Activated CD4-positive, alpha-beta T cell treated with anti-CD3 and anti-CD28 coated beads, Interleukin-2, amount 10 ng/mL, durations not matched to agents 24 days and 14 days (primary cell): Measurements from ENCODE around the gene GNPDA2. TPM values are rescaled to one million over a fixed set of nuclear protein-coding genes. Genes with fewer than 3 reads are reported as not detected.
"Not testable (repeated sequence)": the region's sequence is repeated elsewhere in the genome, so short reads cannot be mapped to it uniquely, and the experiment has no call there.

Source experiments
- DNase-seq: peaks from one replicate; pipeline ENCODE4 v3.0.0; 2022
- H3K27ac Mint-ChIP-seq: one replicate; pipeline ENCODE4 v1.8.0; 2022; ENCODE audit warnings: mild to moderate bottlenecking, mixed read lengths
- H3K27me3 Mint-ChIP-seq: one replicate; pipeline ENCODE4 v1.8.0; 2022; ENCODE audit warnings: mixed read lengths
- H3K36me3 Mint-ChIP-seq: one replicate; pipeline ENCODE4 v1.8.0; 2022; ENCODE audit warnings: low read depth, mild to moderate bottlenecking, mixed read lengths
- H3K4me1 Mint-ChIP-seq: one replicate; pipeline ENCODE4 v1.8.0; 2021; ENCODE audit warnings: mixed read lengths
- H3K4me3 Mint-ChIP-seq: one replicate; pipeline ENCODE4 v1.8.0; 2022; ENCODE audit warnings: mild to moderate bottlenecking, moderate library complexity, mixed read lengths
- H3K9me3 Mint-ChIP-seq: one replicate; pipeline ENCODE4 v1.8.0; 2021; ENCODE audit warnings: mixed read lengths
- intact Hi-C: fragments of 100-400 bp; cut with micrococcal nuclease; formaldehyde crosslinking; loops from one replicate; pipeline ENCODE4 v1.15.1; 2023
- total RNA-seq: library from RNA; stranded (reverse); gene quantifications from 2 replicates; pipeline ENCODE4 v1.2.3, GENCODE V29; 2022

GNPDA2 gene
- 18.8 and 18.9 TPM in 2 replicates for total RNA-seq

DNA sequence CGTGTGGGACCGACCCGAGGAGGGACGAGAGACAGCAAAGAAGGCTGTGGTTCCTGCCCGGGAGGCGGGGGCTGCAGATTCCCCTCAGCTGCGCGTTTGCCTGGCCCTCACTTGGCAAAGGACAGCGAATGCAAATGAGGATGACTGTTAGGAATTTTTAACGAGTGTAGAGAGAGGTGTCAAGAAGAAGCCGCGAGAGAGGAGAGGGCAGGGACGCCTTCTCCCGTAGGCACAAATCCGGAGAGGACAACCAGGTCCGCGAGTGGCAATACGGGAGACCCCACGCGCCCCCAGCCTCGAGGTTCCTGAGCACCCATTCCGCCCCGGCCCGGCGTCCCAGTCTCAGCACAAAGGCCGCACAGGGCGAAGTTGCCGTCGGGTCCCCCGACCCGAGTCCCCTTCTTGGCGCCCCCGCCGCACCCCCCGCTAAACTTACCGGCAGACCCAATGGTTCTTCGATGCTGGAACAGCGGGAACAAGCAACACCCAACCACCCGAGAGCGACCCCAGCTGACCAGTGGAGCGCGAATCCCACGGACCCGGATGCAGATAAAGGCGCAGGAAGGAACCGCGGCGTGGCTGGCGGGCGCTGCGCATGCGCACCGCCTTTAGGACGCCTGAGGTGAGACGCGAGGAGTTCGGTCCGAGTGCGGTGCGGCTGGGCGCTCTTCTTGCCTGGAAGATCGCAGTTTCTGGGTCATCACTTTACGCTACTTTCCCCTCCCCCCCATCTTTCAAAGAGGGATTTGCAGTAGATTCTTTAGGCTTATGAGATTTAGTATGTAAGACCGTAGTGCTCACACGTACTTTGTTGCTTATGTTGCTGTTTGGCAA is at the start of gene GNPDA2:
Gene GNPDA2, minus strand, starts transcription at position 519 of the 834 bp plus-strand sequence. CDS start 4,349 bp downstream, outside the sequence.
- DNase-seq: peak; percentile 94
- Mint-ChIP-seq H3K4me1 (peaks cover 24% of the 10 kb centered on the region), H3K36me3 (peaks cover 3% of the 10 kb centered on the region), H3K27me3 (peaks cover 5% of the 10 kb centered on the region), H3K4me3 (peak within 1 kb of the TSS; percentile 85), H3K27ac (peak within 1 kb of the TSS; percentile 91), H3K9me3 (no peaks in the 10 kb centered on the region)
- intact Hi-C loops: loop anchor here (1.0 to 2.0 kb wide), 2 partner anchors 47 to 277 kb away; partner anchors contain the start of gene KCTD8

DNA sequence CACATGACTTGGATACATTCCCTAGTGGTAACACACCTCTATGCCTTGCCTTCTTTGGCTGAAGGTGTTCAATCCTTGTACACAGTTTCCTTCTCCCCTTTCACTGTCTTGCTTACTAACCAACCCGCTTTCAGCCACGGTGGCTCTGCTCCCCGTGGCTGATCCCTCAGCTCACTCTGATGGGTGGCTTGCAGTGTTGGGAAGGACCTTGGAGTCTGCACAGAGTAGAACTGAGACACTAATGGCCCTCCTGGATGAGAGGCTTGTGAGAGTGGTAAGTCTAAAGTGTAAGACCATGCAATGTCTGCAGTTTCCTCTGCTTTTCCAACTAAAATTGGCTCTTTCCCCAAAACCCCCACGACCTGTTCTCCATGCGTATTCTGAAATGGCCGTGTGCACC is 46.0 kb upstream of the GNPDA2 start:
- DNase-seq: no peak
- peaks cover 4% of the 10 kb centered on the region for H3K9me3 Mint-ChIP-seq
- no peak overlapping the region for H3K4me3 Mint-ChIP-seq
- H3K4me1 Mint-ChIP-seq: no peaks in the 10 kb centered on the region
- no peak overlapping the region for H3K27ac Mint-ChIP-seq
- H3K27me3 Mint-ChIP-seq: no peaks in the 10 kb centered on the region
- H3K36me3 Mint-ChIP-seq: no peaks in the 10 kb centered on the region
- intact Hi-C loops: no loop called here

DNA sequence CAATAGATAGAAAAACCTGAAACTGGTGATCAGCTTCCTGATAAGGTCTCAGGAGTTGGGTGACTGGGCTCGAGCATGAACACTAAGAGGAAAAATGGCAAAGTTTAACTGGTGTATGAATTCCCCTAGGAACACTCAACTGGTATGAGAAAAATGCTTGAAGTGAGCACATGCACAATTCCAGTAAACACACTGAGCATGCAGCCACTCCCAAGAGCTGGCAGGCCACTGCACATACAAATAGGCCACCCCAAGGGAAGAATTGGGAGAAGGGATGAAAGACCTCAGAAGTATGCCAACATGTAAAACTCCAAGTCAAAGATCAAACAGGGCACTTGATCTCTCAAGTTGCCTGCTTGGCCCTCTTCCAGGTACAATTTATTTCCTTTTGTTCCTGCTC is 45.4 kb upstream of the GNPDA2 start:
- Mint-ChIP-seq H3K27ac (no peak overlapping the region), H3K4me3 (no peak overlapping the region), H3K9me3 (peaks cover 4% of the 10 kb centered on the region), H3K27me3 (no peaks in the 10 kb centered on the region), H3K4me1 (no peaks in the 10 kb centered on the region), H3K36me3 (no peaks in the 10 kb centered on the region)
- intact Hi-C loops: no loop called here
- no peak for DNase-seq

DNA sequence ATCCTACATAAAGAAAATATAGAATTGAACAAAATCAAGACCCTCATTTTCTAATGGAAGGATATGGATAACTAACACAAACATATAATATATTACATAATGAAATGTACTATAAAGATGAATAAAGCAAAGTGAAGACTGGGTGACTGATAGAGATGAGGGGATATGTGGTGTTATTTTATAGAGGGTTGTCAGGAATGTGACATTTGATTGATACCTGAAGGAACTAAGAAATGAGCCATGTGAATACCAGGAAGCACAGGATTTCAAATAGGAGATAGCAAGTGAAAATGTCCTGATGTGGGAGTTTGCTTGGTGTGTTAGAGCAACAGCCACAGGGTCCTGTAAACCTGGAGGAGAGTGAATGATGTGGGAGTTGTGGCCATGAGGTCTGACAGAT is 40.1 kb upstream of the GNPDA2 start:
- Mint-ChIP-seq H3K4me3 (no peak overlapping the region), H3K4me1 (no peaks in the 10 kb centered on the region), H3K36me3 (no peaks in the 10 kb centered on the region), H3K27me3 (no peaks in the 10 kb centered on the region), H3K9me3 (no peaks in the 10 kb centered on the region), H3K27ac (no peak overlapping the region)
- no peak for DNase-seq
- intact Hi-C loops: no loop called here

DNA sequence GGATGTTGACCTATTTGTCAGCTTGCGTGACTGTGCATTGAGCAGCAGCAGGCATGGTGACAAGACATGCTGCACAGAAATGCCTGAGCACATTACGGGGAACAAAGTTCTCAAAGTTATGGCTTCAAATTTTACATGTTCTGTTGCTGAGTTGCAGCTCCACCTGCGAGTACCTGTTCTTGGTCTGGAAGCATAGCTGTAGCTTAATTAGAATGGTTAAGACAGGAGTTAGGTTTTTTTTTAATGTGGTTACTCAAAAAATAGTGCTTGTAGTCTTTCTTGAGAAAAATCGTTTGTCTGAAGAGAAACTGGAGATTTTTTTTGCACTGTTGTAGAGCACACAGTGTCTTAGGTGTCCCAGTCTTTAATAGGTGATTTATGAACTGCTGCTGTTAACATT is 38.8 kb upstream of the GNPDA2 start:
- no peak overlapping the region for H3K4me3 Mint-ChIP-seq
- no peaks in the 10 kb centered on the region for H3K9me3 Mint-ChIP-seq
- H3K4me1 Mint-ChIP-seq: no peaks in the 10 kb centered on the region
- DNase-seq: no peak
- H3K36me3 Mint-ChIP-seq: no peaks in the 10 kb centered on the region
- intact Hi-C loops: no loop called here
- H3K27me3 Mint-ChIP-seq: peaks cover 2% of the 10 kb centered on the region
- H3K27ac Mint-ChIP-seq: no peak overlapping the region

DNA sequence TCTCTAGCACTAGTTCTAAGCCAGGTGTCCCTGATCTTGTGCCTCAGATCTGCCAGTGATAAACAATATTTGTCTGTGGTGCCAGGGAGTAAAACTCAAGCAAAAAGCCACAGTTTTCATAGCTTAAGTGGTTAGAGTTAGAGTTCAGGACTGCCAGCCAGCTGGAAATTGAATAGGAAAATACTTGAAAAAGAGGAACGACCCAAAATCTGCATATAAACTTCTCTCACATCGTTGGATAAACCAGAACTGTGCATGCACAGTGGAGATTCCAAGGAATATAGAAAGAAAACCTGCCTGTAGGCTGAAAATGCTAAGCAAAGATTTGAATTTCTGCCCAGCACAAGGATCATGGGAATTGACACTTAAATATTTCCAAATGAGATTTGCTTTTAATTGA is 35.0 kb upstream of the GNPDA2 start:
- no peak overlapping the region for H3K27ac Mint-ChIP-seq
- H3K9me3 Mint-ChIP-seq: no peaks in the 10 kb centered on the region
- no peak overlapping the region for H3K4me3 Mint-ChIP-seq
- H3K4me1 Mint-ChIP-seq: no peaks in the 10 kb centered on the region
- H3K36me3 Mint-ChIP-seq: no peaks in the 10 kb centered on the region
- no peak for DNase-seq
- peaks cover 2% of the 10 kb centered on the region for H3K27me3 Mint-ChIP-seq
- intact Hi-C loops: loop anchor here (5.0 kb wide), 1 partner anchor 1511 kb away; no protein-coding TSS in a partner anchor

DNA sequence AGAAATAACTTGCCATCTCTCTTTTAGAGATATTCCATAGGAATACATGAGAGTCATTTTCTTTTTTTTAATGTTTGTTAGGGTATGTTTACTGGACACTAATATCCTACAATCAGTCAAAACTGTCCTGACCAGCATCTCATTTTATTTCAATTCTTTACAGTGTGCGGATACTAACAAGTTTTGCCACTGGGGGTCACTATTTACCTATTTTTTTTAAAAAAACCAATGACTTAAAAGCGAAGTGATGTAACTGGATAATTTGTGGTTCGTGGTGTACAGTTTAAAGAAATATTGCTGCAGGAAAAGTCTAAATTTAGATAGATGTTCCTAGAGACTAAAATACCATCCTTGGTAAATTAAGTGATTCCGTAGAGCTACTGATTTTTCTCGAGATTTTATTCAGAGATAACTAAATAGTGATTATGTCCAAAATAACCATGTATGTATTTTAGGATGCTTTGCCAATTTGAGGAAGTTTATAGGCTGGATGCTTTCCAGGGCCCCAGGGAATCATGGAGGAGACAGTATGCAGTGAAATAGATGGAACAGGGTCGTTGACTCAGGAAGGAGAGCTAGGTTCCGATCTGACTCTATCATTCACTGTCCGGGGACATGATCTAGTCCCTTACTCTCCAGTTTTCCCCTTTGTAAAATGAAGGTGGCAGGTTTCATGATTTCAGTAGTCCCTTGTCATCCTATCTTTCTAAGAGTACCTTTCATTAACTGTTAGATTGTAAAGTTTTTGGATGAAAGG is 34.0 kb upstream of the GNPDA2 start:
- H3K27ac Mint-ChIP-seq: no peak overlapping the region
- DNase-seq: peak; percentile 61
- peaks cover 2% of the 10 kb centered on the region for H3K27me3 Mint-ChIP-seq
- intact Hi-C loops: loop anchor here (5.0 kb wide), 1 partner anchor 1512 kb away; no protein-coding TSS in a partner anchor
- H3K9me3 Mint-ChIP-seq: no peaks in the 10 kb centered on the region
- H3K4me3 Mint-ChIP-seq: no peak overlapping the region
- H3K4me1 Mint-ChIP-seq: no peaks in the 10 kb centered on the region
- no peaks in the 10 kb centered on the region for H3K36me3 Mint-ChIP-seq

DNA sequence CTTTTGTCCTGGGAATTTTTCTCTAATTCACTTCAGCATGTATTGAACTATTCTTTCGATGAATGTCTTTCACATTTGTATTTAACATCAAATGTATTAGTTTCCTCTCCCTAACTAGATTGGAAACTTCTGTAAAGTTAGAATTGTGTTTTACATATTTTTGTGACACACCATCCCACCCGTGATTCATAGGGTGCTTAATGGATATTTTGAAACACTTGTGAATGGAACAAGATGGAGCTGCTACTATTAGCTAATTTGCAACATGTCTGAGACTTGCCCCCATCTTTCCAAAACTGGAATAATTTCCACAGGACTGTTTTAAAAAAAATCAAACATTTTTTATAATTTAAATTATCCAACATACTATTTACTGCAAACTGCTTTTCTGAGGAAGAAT is 30.2 kb upstream of the GNPDA2 start:
- H3K4me3 Mint-ChIP-seq: no peak overlapping the region
- no peak for DNase-seq
- no peak overlapping the region for H3K27ac Mint-ChIP-seq
- intact Hi-C loops: no loop called here
- no peaks in the 10 kb centered on the region for H3K9me3 Mint-ChIP-seq
- H3K27me3 Mint-ChIP-seq: peaks cover 2% of the 10 kb centered on the region
- H3K4me1 Mint-ChIP-seq: no peaks in the 10 kb centered on the region
- H3K36me3 Mint-ChIP-seq: no peaks in the 10 kb centered on the region

DNA sequence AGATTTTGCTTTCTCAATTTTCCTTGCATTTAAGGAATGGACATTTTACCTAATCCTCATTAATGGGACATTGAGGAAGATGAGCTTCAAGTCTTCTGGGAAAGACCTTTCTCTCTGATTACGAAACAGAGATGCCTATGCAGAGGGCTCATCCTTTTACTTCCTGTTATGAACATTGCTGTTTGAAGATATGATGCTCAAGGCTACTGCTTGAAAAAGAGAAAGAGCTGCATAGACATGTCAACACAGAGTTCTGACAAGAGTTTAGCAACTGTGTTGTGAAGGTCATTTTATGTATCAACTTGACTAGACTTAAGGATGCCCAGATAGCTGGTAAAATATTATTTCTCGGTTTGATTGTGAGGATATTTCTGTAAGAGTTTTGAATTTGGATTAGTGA is 13.8 kb upstream of the GNPDA2 start:
- peaks cover 16% of the 10 kb centered on the region for H3K27me3 Mint-ChIP-seq
- no peak overlapping the region for H3K4me3 Mint-ChIP-seq
- DNase-seq: no peak
- H3K36me3 Mint-ChIP-seq: no peaks in the 10 kb centered on the region
- no peaks in the 10 kb centered on the region for H3K9me3 Mint-ChIP-seq
- no peak overlapping the region for H3K27ac Mint-ChIP-seq
- H3K4me1 Mint-ChIP-seq: no peaks in the 10 kb centered on the region
- intact Hi-C loops: no loop called here

DNA sequence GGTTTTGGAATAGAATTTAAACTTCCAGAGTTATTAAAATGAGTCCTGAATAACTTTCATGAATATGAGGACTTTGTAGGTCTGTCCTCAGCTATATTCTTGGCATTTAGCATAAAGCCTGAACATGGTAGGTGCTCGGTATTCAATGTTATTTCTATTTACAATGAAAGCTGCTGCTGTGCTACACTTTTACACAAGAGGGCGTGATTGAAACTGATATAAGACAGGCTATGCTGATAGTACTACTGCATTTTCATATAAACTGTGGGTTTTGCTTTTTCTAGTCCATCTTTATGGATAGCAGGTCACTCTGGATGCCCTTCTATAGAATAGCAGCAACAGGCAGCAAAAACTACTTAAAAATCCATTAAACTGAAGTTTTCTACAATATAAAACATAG is 12.3 kb upstream of the GNPDA2 start:
- Mint-ChIP-seq H3K36me3 (no peaks in the 10 kb centered on the region), H3K27me3 (peaks cover 27% of the 10 kb centered on the region), H3K9me3 (no peaks in the 10 kb centered on the region), H3K4me1 (no peaks in the 10 kb centered on the region), H3K27ac (no peak overlapping the region), H3K4me3 (no peak overlapping the region)
- DNase-seq: no peak
- intact Hi-C loops: no loop called here

DNA sequence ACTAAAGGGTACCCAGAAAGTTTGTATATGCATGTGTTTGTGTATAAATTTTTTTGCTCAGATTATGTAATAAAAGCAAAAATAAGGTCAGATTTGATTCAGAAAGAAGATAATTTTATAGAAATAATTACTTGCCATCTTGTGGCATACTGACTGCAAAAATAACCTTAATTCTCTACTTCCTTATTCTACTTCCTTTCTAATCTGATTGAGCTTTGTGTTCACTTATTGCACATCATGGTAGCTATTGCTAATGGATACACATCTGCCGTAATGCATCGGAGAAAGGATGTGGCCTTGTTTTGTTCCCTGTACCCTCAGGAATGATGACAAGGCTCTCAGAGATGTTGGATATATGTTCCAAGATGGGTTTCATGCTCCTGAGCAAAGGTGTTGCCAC is 10.5 kb upstream of the GNPDA2 start:
- Mint-ChIP-seq H3K9me3 (peaks cover 4% of the 10 kb centered on the region), H3K4me3 (no peak overlapping the region), H3K27ac (no peak overlapping the region), H3K27me3 (peaks cover 32% of the 10 kb centered on the region), H3K4me1 (no peaks in the 10 kb centered on the region), H3K36me3 (no peaks in the 10 kb centered on the region)
- intact Hi-C loops: no loop called here
- no peak for DNase-seq

DNA sequence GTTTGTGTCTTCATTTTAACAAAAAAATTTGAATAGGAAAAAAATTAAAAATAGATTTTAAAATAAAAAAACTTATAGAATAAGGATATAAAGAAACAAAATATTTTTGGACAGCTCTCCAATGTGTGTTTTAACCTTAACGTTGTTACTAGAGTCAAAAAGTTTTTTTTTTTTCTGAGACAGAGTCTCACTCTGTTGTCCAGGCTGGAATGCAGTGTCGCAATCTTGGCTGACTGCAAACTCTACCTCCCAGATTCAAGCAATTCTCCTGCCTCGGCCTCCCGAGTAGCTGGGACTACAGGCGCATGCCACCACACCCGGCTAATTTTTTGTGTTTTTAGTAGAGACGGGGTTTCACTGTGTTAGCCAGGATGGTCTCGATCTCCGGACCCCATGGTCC is 2.3 kb upstream of the GNPDA2 start:
- H3K4me1 Mint-ChIP-seq: peaks cover 18% of the 10 kb centered on the region

DNA sequence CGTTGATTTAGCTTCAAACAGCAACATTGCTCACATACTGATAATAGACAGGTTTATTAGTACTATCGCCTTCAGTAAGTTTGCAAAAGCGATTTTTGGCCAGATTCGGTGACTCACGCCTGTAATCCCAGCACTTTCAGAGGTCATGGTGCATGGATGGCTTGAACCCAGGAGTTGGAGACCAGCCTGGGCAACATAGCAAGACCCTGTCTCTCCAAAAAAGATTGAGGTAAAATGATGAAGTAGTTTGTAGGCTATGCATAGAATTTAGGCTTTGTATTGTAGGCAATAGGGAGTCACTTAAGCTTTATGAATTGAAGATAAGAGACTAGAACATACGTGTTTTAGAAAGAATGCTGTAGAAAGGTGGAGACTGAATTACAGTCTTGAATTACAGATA is 1.1 kb upstream of the GNPDA2 start:
- peak overlapping the region; percentile 85 for H3K4me3 Mint-ChIP-seq
- DNase-seq: no peak
- peaks cover 7% of the 10 kb centered on the region for H3K27me3 Mint-ChIP-seq
- peaks cover under 1% of the 10 kb centered on the region for H3K9me3 Mint-ChIP-seq
- peaks cover 3% of the 10 kb centered on the region for H3K36me3 Mint-ChIP-seq
- H3K27ac Mint-ChIP-seq: no peak overlapping the region
- intact Hi-C loops: loop anchor here (2.0 kb wide), 1 partner anchor 279 kb away; the partner anchor contains the start of gene KCTD8
- peaks cover 24% of the 10 kb centered on the region for H3K4me1 Mint-ChIP-seq

More for the DNA sequence above, 2.3 kb upstream of the GNPDA2 start:
- intact Hi-C loops, H3K9me3 Mint-ChIP-seq, DNase-seq, H3K27ac Mint-ChIP-seq, H3K4me3 Mint-ChIP-seq, H3K36me3 Mint-ChIP-seq: not testable (repeated sequence)
- H3K27me3 Mint-ChIP-seq: peaks cover 13% of the 10 kb centered on the region

DNA sequence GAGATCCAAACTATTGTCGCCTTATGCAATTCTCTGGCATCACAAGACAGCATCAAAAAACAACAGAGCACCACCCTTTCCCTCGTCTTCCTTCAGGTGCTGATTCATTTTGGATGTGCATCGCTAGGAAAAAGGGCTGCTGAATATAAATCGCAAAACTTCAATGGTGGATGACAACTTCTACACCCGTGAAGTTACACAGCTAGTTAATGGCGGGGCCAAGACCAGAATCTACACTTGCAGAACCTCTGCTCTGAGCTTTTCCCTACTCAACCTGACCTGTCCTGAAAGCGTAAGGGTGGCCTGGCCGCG is 674 bp downstream of the GNPDA2 start:
- H3K27ac Mint-ChIP-seq: peak overlapping the region; percentile 91
- H3K4me3 Mint-ChIP-seq: peak overlapping the region; percentile 85
- no peaks in the 10 kb centered on the region for H3K9me3 Mint-ChIP-seq
- DNase-seq: no peak
- peaks cover 5% of the 10 kb centered on the region for H3K27me3 Mint-ChIP-seq
- intact Hi-C loops: loop anchor here (1.0 to 2.0 kb wide), 2 partner anchors 46 to 277 kb away; partner anchors contain the start of gene KCTD8
- peaks cover 8% of the 10 kb centered on the region for H3K36me3 Mint-ChIP-seq
- H3K4me1 Mint-ChIP-seq: peaks cover 24% of the 10 kb centered on the region
